HG02943 (cell line): ENCODE data around the gene NUP85.
"Not testable (repeated sequence)": the region's sequence is repeated elsewhere in the genome, so short reads cannot be mapped to it uniquely, and the experiment has no call there.

Experiments
- ATAC-seq: cut with Tn5 transposase; IDR thresholded peaks from one replicate; pipeline ENCODE4 v1.9.1; 2021; ENCODE audit warnings: mild to moderate bottlenecking, low read depth, moderate library complexity; ENCODE audit not compliant: unreplicated experiment

NUP85 gene

DNA sequence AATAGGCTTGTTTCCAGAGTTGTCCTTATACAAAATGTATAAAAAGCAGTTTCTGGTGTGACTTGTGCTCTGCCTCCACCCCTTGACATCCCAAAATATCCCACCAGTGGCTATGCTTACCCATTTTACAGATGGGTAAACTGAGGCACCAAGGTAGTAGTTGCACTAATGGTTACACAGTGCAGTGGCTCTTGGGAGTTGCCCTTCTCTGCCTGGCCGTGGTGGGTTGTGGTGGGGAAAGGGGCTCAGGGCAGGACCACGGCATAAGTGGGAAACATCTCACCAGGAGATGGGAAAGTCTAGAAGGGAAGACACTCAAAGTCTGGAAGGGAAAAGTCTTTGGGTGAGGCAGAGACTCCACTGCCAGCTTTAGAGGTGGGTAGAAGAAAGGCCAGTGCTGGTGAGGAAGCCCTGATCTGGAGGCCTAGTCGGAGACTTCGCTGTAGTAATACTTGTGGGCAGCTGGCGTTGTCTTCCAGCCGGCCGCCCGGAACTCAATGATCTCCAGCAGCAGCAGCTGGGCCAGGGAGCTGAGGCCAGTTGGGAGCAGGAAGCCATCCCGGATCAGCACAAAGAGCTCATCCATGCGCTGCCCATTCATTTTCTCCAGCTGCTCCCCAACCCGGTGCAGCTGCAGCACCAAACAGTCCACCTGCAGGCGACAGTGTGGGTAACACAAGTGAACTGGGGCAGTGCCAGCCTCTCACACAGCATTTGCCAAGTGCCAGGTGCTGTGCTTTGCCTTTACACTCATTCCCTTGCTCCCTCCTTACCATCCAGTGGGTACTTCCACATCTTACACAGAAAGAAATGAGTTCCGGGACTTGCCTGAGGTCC lies 61.1 kb downstream of the NUP85 start:
- ATAC-seq: no peak

DNA sequence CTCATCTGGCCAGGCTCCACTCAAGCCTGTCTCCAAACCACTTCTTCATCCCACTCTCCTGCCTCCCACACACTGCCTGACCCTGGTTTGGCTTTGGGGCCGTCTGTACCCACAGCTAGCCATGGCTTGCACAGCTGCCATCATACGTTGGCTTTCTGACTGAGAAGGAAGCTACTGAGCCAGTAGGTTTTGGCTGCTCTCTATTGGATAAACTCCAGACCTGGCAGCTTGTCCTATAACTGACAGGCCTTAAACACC lies 61.6 kb downstream of the NUP85 start:
- no peak for ATAC-seq

DNA sequence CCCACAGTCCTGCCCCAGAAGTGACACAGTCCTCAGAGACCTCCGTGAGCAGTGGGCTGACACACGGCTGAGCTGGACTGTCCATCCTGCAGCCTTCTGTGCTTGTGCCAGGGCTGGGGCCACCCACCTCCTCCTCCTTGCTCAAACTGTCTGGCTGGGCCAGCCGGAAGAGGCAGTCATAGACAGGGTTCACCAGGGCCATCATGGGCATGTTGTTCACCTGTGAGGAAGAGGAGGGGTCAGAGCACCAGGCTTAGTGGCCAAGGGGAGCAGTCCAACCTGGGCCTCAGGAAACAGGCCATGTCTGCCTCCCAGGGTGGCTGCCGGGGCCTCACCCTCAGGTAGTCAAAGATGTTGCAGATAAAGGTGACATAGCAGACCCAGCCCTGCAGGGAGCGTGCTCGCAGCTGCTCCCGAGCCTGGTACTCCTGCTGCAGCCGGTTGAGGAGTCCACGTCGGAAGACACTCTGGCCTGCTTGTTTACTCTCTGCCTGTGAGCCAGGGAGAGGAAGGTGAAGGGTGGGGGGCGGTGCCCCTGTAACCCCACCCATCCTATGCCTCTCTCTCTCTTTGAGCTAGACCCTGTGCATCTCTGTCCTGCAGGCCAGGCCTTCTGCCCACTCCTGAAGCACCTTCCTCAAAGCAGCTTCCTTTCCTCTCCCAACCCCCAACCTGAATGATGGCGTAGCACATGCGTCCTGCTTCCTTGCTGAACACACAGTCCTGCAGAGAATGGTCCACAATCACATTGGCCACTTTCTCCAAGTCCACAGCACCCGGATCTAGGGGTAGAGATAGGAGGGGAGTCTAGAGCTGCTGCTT lies 62.1 kb downstream of the NUP85 start:
- no peak for ATAC-seq

DNA sequence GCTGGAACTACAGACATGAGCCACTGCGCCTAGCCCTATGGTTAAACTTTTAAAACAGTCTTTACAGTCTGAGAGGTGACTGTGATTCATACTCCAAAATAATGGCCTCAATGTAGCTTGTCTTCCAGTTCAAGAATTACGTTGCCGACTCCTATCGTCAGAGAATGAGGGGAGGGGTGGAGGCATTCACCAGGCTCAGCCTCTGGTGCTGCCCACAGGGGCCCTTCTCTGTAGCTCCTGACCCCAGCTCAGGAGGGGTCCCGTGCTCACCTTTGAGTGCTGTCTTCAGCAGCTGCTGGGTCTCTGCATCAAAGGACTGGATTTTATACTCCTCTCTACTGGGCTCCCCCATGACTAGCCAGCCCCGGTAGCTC lies 64.4 kb downstream of the NUP85 start:
- ATAC-seq: peak; percentile 3

DNA sequence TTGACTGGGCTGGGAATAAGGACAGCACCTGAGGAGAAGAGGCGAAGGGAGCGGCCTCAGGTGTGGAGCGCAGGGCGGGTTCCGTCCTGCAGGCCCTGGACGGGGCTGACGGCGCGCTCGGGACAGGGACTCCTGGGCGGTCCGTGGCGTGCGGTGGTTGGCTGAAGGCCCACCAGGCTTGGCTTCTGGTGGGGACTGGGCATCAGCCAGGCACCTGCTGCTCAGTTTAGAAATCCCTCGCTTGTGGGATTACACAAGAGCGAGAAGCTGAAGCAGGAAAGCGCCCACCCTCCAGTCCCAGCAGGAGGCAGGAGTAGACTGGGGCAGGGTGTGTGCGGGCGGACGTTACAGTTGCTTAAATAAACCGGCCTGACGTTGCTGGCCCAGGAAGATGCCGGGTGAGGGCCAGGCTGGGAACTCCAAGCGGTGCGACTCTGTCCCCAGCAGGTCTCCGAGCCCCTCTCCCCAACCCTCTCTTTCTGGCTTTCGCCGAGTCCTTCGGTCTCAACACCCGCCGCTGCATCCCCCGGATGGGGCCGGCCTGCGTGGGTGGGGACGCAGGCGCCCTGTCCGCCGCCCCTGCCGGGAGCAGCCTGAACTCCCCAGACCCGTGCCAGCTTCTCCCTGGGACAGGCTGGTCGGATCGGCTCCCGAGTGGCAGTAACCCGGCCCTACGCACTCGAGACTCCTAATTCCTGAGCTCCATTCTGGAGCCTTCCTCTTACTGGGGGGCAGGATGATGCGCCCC lies 64.9 kb downstream of the NUP85 start:
- ATAC-seq: peak; percentile 33

DNA sequence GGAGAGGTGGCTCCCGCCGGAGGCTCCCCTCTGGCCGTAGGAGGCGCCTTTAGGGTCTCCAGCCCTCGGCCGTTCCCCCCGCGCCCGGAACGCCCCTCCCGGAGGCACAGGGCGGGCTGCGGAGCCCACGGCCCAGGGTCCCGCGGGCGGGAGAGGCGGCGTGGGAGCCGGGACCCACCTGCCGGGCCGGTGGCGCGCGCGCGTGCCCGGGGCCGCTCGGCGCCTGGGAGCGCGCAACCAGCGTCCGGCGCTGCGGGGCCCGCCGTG lies 65.4 kb downstream of the NUP85 start, which contains the start of gene MIF4GD:
Gene MIF4GD, minus strand, starts transcription at position 266 of the 267 bp plus-strand sequence. CDS start 1,036 bp downstream, outside the sequence.
- ATAC-seq: no peak

DNA sequence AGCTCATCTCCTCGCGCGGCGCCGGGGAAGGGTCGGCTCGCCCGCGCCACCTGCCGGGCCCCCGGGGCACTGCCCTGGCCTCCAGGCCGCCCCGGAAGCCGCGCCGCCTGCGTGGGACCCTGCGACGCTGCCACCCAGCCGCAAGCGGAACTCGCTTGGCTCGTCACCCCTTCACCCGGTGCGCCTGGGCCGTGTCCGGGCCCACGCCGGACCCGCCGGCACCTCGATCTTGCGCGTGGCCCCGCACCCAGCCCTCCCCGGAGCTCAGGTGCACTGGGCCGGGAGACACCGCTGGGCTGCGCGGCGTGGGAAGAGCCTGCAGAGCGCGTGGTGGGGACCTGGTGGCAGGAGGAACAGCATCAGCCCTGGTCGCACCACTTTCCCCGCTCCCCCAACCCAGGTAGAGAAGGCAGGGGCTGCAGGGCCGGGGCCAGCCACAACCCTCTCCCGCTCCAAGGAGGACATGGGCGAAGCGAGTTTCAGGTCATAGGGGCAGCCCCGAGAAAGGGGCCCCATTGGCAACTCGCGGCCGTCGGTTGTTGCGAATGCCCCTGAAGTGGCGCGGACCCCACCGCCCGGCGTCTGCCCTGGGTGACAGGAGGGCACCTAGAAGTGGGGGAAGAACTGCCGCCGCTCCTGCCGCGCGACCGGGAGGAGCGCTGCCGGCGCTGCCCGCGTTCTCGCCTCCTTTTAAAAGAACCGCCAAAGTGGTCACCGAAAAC lies 65.9 kb downstream of the NUP85 start:
- peak; percentile 56 for ATAC-seq

DNA sequence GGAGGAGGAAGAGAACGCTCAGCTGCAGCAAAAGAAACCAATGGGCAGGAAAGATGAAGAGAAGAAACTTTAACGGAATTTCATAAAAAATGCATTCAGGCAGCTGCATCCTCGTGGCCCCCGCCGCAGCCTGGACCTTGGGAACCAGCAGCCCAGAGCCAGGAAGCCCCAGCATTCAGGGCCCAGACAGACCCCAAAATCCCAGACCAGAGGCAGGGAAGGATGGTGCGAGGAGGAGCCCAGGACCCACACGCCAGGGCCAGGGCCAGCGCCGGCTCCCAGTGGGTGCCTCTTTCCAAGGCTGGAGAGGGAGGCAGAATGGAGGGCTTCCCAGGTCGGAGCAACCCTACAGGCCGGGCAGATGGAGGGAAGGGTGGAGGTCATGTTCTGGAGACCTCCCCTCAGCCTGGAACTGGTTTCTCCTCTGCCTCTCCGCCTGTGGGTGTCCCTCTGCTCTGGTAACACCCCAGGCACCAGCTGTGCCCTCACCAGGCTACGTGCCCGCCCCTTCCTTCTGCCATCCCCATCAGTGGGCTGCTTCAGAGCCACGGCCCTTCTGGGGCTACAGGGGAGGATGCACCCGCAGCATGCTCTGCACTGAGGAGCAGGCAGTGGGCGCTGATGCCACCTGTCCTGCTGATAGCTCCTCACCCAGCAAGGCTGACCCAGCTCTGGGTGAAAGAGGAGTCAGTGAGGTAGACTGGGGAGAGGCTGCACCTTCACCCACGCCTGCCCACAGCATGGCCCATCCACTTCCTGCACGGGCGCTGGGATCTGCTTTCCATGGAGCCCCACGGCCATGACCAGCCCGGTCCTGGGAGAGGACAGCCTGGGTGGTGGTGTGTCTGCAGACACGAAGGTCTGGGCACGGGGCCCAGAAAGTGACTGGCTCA lies 66.7 kb downstream of the NUP85 start:
- ATAC-seq: no peak

DNA sequence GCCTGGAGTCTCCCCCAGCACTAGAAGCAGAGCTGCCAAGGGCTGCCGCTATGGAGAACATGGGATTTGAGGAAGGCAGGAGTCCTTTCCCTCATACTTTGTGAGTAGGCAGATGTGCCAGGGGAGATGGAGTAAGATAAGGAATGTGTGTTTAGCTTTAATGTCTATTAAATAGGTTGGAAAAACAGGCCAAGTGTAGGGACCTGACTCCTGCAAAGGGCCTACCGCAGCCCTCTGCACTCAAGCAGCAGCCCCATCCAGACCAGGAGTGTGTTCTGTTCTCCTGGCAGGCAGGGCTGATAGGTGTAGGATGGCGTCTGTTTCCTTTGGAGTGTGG lies 67.3 kb downstream of the NUP85 start:
- ATAC-seq: no peak

DNA sequence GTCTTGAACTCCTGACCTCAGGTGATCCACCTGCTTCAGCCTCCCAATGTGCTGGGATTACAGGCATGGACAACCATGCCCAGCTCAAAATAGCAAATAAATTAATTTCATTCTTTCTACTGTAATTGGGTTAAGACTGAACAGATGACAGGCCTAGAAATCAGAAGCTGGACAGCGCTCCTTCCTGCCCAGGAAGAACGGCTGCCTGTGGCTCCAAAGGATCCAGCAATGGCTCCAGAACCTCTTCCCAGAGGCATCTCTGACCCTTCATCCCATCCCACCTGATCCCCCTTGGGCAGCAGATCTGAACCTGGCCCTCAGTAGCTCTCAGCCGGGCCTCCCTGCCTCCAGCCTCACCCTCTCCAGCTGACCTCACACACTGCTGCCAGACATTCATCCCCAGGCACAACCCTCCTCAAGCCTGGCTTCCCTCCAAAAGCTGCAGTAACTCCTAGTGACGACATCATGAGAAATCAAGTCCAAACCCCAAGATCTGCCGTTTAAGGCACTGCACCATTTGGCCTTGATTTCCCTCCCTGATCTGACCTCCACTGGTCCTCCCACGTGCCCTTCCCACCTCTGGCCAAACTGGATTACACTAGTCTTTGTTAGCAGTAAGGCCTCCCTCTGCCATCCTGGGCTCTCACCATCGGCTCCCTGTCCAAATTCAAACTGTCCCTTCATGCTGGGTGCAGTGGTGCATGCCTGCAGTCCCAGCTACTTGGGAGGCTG lies 68.7 kb downstream of the NUP85 start:
- no peak for ATAC-seq

DNA sequence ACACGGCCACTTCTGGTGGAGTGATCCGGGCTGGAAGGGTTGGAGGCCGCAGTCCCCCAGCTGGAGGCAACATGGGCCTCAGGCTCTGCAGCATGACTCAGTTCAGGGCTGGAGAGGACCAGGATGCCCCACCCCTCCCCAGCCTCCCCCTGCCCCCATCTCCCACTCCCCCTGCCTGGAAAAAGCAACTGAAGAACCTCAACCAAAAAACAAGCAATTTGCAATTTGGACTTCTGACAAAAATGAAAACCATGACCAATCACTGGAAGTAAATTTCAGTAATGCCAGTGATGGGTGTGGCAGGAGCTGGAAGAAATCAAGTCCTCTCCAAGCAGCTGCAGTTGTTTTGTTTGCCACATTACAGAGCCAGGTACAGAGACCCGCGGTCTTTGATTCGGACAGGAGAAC lies 72.2 kb downstream of the NUP85 start:
- ATAC-seq: no peak

DNA sequence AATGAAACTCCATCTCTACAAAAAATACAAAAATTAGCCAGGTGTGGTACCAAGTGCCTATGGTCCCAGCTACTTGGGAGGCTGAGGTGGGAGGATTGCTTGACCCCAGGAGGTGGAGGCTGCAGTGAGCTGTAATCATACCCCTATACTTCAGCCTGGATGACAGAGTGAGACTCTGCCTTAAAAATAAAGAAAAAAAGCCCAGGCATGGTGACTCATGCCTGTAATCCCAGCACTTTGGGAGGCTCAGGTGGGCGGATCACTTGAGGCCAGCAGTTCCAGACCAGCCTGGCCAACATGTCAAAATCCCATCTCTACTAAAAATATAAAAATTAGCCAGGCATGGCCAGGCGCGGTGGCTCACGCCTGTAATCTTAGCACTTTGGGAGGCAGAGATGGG lies 74.7 kb downstream of the NUP85 start:
- not testable (repeated sequence) for ATAC-seq

DNA sequence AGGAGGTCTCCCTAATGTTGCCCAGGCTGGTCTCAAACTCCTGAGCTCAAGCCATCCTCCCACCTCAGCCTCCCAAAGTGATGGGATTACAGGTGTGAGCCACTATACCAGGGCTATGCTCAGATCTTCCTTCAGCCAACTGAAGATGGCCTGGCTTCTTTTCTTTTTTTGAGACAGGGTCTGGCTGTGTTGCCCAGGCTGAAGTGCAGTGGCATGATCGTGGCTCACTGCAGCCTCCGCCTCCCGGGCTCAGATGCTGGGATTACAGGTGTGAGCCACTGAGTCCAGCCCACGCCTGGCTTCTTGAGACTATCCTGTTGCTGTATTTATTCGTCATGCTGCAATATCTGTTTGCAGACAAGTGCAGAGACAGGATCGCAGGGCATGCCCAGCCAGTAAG lies 79.6 kb downstream of the NUP85 start:
- no peak for ATAC-seq
